ENCODE measurements around the gene HMCN1.

DNA sequence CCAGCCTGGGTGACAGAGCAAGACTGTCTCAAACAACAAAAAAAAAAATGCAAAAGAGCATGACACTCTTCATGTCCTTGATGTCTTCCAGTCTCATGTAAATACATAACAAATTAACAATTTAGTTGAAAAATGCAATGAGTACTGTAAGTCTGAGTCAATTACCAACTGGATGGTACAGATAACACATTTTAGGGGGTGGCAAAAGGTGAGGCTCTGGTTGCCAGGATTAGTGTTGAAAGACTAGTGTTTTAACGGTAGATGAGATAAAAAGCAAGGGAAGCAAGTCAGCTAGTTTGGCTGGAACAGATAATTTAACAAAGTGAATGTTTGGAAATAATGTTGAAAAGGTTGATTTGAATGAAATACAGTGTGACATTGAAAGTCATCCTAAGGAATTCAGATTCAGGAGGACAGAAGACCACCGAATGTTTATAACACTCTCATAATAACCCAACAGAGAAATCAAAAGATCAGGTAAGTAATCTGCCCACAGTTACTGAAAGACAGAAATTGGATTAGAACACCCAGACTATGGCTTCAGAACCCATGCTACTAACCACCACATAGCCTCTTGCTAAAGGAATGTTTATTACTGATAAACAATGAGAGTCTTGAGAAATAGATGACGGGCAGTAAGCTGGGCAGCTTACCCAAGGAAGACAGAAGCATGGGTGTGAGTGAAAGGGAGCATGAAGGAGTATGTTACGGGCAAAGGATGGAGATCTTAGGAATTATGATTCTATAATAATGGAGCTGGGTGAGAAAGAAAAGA, 312.4 kb downstream of the HMCN1 start:
- TF ChIP-seq, protein P1, sequence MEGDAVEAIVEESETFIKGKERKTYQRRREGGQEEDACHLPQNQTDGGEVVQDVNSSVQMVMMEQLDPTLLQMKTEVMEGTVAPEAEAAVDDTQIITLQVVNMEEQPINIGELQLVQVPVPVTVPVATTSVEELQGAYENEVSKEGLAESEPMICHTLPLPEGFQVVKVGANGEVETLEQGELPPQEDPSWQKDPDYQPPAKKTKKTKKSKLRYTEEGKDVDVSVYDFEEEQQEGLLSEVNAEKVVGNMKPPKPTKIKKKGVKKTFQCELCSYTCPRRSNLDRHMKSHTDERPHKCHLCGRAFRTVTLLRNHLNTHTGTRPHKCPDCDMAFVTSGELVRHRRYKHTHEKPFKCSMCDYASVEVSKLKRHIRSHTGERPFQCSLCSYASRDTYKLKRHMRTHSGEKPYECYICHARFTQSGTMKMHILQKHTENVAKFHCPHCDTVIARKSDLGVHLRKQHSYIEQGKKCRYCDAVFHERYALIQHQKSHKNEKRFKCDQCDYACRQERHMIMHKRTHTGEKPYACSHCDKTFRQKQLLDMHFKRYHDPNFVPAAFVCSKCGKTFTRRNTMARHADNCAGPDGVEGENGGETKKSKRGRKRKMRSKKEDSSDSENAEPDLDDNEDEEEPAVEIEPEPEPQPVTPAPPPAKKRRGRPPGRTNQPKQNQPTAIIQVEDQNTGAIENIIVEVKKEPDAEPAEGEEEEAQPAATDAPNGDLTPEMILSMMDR (conservative IDR thresholded peaks at IDR 0.05 in 1 of 2, IDR thresholded peaks at IDR 0.05 in 1 of 2; ENCODE audit: extremely low read depth in 1 of 2, insufficient read depth in 1 of 2, low read depth in 1 of 2, low read length in 2 of 2): no peak
- TF ChIP-seq EZH2 (IDR thresholded peaks at IDR 0.05; ENCODE audit: borderline replicate concordance, low read length): no peak

All from mammary epithelial cell (primary cell).